Activated naive CD4-positive, alpha-beta T cell treated with anti-CD3 and anti-CD28 coated beads, Interleukin-2, amount 50 U/mL, for 72 hours (primary cell): ENCODE data around the gene PGGHG. TPM values are rescaled to one million over a fixed set of nuclear protein-coding genes. Genes with fewer than 3 reads are reported as not detected.
"Not testable (repeated sequence)": the region's sequence is repeated elsewhere in the genome, so short reads cannot be mapped to it uniquely, and the experiment has no call there.

ENCODE experiments used
- ATAC-seq, 2 donors: fragments of 150-1000 bp; cut with Tn5 transposase; 2 replicates each; pipeline ENCODE4 v1.10.0; 2021; ENCODE audit warnings: mild to moderate bottlenecking in 2 of 2, moderate library complexity in 2 of 2
- DNase-seq, 2 donors: peaks; one replicate each; pipeline ENCODE4 v3.0.0; 2021 to 2022; ENCODE audit warnings: low spot score in 2 of 2
- H3K27ac Mint-ChIP-seq, 2 donors: one replicate each; pipeline ENCODE4 v1.8.0; 2022; ENCODE audit warnings: mild to moderate bottlenecking in 2 of 2, mixed read lengths in 2 of 2
- H3K36me3 Mint-ChIP-seq, 2 donors: one replicate each; pipeline ENCODE4 v1.8.0; 2022; ENCODE audit warnings: mixed read lengths in 2 of 2
- H3K9me3 Mint-ChIP-seq, 2 donors: one replicate each; pipeline ENCODE4 v1.8.0; 2022; ENCODE audit warnings: mixed read lengths in 2 of 2
- total RNA-seq, 2 donors: library from RNA; stranded (reverse); gene quantifications; one replicate each; pipeline ENCODE4 v1.2.3, GENCODE V29; 2022

PGGHG gene
- total RNA-seq, 2 donors from 2014 or later: 97.8 to 695 TPM

DNA sequence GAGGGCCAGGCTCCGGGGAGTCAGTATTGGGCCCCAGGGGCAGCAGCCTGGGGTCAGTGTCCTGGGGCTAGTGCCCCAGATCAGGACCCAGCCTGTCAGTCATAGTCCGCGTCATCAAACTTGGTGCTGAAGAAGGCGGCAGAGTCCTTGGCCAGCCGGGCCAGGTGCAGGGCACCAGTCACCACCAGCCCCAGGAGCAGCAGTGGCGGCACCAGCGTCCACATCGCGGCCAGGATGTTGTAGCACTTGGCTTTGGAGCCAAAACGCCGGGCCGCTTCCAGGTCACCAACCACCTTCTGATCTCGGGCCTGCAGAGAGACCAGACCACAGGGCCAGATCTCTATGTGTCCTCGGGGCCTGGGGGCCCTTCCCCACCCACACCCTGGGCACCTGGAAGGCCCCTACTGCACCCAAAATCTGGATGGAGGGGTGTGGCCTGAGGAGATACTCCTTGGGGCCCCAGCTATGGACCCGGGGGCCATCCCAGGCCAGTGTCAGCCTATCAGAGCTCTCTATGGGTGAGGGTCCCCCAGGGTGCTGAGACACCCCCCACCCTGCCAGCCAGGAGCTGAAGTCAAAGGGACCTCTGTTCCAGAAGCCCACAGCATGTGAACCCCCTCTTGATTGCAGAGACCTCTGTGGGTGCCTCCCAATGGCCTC is 9.6 kb downstream of the PGGHG start:
- peak in 1 of 2 donors; percentile 69 for DNase-seq
- H3K36me3 Mint-ChIP-seq: no peaks in the 10 kb centered on the region
- H3K9me3 Mint-ChIP-seq: no peaks in the 10 kb centered on the region
- ATAC-seq: peak in 1 of 2 donors; percentile 7
- peak overlapping the region in 1 of 2 donors; percentile 70 for H3K27ac Mint-ChIP-seq

DNA sequence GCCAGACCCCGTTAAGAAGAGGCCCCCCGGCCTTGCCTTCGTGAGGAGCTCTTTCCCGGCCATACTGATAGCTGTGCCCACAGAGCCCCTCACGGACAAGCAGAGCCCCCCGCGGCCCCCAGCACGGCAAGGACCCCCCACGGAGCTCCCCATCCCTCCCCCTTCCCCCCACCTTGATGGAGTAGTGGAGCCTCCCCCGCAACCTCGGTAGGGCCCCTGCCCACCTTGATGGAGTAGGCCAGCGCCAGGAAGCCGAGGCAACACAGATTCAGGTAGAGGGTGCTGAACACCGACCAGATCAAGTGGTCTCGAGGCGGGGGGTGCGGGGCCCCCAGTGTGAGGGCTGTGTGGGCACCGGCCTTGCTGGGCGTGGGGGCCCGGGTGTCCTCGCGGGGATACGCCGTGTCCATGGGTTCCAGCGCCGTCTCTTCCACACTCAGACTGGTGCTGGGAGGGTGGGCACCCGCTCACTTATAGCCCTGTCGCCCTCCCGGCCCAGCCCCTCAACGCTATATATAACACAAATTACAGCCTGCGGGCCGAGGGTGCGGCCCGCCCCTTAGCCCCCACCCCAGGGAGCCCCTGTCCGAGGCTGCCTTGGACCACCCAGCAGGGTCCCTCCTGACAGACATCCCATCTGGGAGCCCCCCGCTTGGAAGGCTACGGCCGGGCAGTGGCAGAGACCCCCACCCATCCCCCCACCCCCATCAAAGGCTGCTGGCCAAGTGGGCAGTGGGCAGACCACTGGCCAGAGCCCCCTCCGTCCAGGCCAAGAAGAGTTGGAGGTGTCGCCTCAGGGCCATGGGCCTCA is 10.4 kb downstream of the PGGHG start, which contains the start of gene IFITM5:
IFITM5 (minus strand) TSS at position 446 of the 811 bp plus-strand sequence; CDS start at position 410, 36 bp downstream.
- no peaks in the 10 kb centered on the region for H3K36me3 Mint-ChIP-seq
- DNase-seq (peak in 1 of 2 donors; percentile 61), ATAC-seq (peak in 1 of 2 donors; percentile 1)
- H3K27ac Mint-ChIP-seq: peak within 1 kb of the TSS; percentile 7 to 77
- H3K9me3 Mint-ChIP-seq: no peaks in the 10 kb centered on the region

DNA sequence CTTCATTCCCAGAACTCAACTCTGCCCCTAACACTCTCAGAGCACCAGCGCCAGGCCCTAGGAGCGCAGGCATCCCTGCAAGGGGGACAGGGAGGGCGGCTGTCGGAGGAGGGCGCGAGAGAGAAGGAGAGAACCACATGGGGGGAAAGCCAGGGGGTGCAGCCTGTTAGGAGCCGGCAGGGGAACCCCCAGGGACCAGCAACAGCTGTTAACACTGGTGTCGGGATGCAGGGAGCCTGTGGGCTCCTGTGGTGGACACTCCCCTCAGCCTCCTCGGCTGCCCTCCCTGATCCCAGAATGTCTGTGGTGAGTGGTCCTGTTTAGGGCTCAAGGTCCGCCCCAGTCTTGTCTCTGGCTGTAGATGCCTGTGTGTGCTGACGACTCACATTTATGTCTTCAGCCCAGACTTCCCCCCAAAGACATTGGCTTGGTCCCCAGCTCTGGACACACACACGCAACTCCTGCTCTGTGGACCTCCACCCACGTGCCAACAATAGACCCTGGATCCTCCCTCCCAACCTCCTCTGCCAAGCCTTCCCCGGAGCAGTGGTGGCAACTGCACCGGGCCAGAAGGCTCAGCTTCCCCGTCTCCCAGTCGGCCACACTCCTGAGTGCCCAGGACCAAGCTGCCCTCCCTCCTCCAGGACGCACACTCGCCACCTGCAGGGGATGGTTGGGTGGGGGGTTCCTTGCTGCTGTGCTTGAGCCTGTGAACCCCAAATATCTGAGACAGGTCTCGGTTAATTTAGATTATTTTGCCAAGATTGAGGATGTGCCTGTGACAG is 11.2 kb downstream of the PGGHG start:
- Mint-ChIP-seq H3K27ac (peak overlapping the region; percentile 7 to 77), H3K36me3 (no peaks in the 10 kb centered on the region), H3K9me3 (no peaks in the 10 kb centered on the region)
- DNase-seq: peak in 1 of 2 donors; percentile 56
- ATAC-seq: peak in 1 of 2 donors; percentile 1

DNA sequence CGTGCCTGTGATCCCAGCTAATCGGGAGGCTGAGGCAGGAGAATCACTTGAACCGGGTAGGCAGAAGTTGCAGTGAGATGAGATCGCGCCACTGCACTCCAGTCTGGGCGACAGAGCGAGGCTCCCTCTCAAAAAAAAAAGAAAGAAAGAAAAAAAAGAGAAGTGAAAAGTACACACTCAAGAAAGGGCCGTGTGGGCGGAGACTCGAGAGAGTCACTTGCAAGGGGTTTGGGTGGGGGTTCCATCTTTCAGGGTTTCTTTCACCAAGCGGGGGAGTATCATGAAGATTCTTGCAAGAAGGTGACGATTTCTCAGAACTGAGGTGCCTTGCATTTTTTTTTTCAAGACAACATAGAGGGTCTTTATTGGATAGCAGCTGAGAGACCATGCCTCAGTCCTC is 14.4 kb downstream of the PGGHG start:
- H3K27ac Mint-ChIP-seq: peak overlapping the region in 1 of 2 donors; percentile 30

GRCh38 chr11:304061-304506 is 15.2 kb downstream of the PGGHG start:
- Mint-ChIP-seq H3K9me3 (no peaks in the 10 kb centered on the region), H3K27ac (no peak overlapping the region), H3K36me3 (peaks cover 10 to 13% of the 10 kb centered on the region in 2 donors)
- ATAC-seq: no peak
- no peak for DNase-seq

More for the DNA sequence above, 14.4 kb downstream of the PGGHG start:
- no peak for ATAC-seq
- no peak for DNase-seq
- H3K9me3 Mint-ChIP-seq: no peaks in the 10 kb centered on the region
- peaks cover 3 to 5% of the 10 kb centered on the region in 2 donors for H3K36me3 Mint-ChIP-seq

DNA sequence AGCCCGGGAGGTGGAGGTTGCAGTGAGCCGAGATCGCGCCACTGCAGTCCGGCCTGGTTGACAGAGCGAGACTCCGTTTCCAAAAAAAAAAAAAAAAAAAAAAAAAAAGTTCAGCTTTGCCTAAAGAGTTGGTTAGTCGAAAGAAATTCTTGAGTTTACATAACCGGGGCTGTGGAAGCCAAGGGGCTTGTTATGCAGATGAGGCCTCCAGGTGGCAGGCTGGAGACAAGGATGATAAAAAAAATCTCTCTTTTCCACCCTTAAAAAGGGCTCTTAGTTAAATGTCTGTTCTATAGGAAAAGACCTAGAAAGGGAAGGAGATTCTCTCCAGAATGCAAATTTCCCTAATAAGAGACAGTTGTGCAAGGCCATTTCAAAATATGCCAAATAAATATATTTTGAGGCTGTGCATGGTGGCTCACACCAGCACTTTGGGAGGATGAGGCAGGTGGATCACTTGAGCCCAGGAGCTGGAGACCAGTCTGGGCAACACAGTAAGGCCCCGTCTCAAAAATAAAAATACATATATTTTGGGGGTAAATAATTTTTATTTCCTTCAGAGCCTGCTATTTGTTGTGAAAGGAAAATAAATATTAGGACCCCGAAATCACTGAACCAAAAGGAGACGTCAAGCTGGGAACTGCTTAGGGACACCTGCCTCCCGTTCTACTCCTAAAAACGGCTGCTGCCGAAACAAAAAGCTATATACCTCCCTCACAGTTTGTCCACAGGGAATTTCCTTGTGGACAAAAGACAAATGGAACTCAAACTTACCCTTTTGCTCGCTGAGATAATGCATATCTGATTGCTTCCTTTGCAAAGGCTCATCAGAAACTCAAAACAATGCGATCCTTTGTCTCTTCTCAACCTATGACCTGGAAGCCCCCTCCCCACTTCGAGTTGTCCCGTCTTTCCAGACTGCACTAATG is 16.3 kb downstream of the PGGHG start:
- H3K36me3 Mint-ChIP-seq: peaks cover 19 to 21% of the 10 kb centered on the region in 2 donors
- no peaks in the 10 kb centered on the region for H3K9me3 Mint-ChIP-seq
- DNase-seq (peak in 1 of 2 donors; percentile 60), ATAC-seq (no peak)
- H3K27ac Mint-ChIP-seq: no peak overlapping the region

DNA sequence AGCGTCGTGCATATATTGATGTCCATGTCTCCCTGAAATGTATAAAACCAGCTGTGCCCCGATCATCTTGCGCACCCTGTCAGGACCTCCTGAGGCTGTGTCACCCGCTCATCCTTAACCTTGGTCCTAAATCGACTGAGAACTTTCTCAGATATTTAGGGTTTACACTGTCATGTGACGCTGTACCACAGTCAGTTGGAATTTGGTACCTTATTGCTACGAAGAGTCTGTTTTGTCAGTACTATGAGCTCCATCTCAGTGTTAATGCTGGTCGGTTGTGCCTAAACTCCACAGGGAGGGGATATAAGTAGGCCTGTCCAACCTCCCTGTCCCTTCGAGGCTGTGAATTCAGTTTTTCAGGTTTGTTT is 16.9 kb downstream of the PGGHG start:
- no peak for DNase-seq
- H3K27ac Mint-ChIP-seq: no peak overlapping the region
- ATAC-seq: no peak
- H3K36me3 Mint-ChIP-seq: peaks cover 19 to 21% of the 10 kb centered on the region in 2 donors
- H3K9me3 Mint-ChIP-seq: no peaks in the 10 kb centered on the region

DNA sequence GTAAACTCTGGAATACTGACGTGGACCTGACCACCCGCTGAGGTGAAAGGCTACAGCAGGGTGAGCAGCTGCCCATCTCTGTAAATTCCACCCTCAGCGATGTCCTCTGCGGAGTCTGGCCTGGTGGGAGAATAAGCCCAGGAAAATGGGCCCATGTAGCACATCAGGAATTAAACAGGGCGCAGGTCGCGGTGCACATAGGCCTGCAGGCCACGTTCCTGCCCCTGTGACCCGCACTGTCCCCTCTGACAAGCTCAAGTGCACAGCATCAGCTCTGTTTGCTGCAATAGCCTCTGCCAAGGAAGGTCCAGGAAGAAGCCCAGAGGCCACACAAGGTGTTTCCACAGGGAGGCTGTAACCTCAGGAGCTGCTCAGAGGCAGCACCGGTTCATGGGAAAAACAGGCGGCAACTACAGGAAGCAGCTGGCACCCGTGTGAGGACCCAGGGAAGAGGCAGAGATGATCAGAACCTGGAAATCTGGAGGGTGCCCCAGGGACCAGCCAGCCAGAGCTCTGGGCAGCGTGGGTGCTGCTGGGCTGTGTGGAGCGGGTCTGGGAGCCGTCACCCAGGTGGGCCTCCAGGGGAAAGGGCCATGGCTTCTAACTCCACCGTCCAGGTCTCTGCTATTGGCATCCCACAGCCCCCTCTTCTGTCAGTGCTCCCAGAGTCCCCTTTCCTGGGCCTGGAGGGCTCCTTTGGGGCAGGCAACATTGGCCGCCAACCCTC is 17.9 kb downstream of the PGGHG start:
- H3K9me3 Mint-ChIP-seq: no peaks in the 10 kb centered on the region
- DNase-seq (peak in 1 of 2 donors; percentile 56), ATAC-seq (no peak)
- peaks cover 19 to 21% of the 10 kb centered on the region in 2 donors for H3K36me3 Mint-ChIP-seq
- no peak overlapping the region for H3K27ac Mint-ChIP-seq

DNA sequence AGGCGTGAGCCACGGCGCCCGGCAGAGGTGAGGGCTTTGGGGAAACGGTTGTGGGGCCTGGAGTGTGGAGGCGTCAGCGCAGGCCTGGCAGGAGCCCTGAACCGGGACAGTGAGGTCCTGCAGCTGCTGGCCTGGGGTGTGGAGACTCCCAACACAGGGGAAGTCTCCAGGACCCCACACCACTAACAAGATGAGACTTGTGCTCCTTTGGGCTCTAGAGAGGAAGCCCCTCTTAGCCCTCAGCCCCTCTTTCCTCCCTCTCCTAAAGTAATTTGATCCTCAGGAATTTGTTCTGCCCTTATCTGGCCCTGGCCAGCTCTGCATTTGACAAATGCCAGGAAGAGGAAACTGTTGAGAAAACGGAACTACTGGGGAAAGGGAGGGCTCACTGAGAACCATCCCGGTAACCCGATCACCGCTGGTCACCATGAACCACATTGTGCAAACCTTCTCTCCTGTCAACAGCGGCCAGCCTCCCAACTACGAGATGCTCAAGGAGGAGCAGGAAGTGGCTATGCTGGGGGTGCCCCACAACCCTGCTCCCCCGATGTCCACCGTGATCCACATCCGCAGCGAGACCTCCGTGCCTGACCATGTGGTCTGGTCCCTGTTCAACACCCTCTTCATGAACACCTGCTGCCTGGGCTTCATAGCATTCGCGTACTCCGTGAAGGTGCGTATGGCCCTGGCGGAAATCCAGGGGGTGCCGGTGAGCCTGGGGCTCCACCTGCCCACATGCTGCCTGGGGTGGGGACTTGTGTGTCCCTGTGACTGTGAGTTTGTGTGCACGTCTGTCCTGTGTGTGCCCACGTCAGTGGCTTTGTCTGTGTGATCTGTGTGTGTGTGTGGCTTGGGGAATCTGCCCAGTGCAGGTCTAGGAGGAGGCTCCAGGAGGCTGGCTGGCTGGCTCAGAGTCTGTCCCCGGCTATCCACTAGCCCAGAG is 19.1 kb downstream of the PGGHG start, which contains the start of gene IFITM2:
IFITM2 (plus strand) TSS at position 51 of the 943 bp plus-strand sequence; CDS start at position 428, 377 bp downstream.
- H3K27ac Mint-ChIP-seq: peak within 1 kb of the TSS; percentile 95 to 96
- peak; percentile 38 to 67 for ATAC-seq

GRCh38 chr11:308740-309665 is 20.1 kb downstream of the PGGHG start:
- ATAC-seq: peak; percentile 1 to 23
- H3K36me3 Mint-ChIP-seq: peaks cover 29 to 30% of the 10 kb centered on the region in 2 donors
- H3K27ac Mint-ChIP-seq: peak overlapping the region; percentile 95 to 96
- peak in 1 of 2 donors; percentile 63 for DNase-seq
- not testable (repeated sequence) for H3K9me3 Mint-ChIP-seq

More for the DNA sequence above, 19.1 kb downstream of the PGGHG start, which contains the start of gene IFITM2:
- H3K9me3 Mint-ChIP-seq: not testable (repeated sequence)
- DNase-seq: peak in 1 of 2 donors; percentile 92
- peaks cover 22 to 24% of the 10 kb centered on the region in 2 donors for H3K36me3 Mint-ChIP-seq

DNA sequence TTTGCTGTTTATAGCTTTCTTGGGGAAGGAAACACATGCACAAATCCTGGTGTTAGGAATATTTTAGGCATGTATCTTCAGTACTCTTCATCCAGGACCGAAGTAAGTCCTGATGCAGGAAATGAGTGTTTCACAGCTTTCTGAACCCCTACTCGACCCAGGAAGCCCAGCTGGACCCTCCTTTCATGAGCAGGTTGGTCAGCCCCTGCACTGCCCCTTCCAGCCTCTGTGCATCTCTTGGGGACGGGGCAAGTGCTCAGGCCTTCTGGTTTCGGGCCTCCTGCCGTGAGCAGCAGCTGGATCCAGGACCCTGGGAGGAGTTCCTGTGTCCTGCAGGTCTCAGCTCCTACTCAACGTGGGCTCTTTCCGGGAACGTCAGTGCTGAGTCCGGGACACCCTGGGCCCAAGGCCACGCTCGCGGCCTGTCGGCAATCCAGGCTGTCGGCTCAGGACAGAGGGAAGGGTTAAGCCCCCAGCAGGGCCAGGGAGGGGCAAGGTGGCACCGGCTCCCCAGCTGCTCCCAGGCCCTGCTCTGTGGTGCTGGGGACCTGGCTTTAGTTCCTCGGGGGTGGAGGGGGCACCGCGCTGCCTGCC is 21.1 kb downstream of the PGGHG start:
- DNase-seq: peak in 1 of 2 donors; percentile 55
- Mint-ChIP-seq H3K27ac (peak overlapping the region; percentile 95 to 96), H3K36me3 (peaks cover 38 to 41% of the 10 kb centered on the region in 2 donors)
- H3K9me3 Mint-ChIP-seq, ATAC-seq: not testable (repeated sequence)

DNA sequence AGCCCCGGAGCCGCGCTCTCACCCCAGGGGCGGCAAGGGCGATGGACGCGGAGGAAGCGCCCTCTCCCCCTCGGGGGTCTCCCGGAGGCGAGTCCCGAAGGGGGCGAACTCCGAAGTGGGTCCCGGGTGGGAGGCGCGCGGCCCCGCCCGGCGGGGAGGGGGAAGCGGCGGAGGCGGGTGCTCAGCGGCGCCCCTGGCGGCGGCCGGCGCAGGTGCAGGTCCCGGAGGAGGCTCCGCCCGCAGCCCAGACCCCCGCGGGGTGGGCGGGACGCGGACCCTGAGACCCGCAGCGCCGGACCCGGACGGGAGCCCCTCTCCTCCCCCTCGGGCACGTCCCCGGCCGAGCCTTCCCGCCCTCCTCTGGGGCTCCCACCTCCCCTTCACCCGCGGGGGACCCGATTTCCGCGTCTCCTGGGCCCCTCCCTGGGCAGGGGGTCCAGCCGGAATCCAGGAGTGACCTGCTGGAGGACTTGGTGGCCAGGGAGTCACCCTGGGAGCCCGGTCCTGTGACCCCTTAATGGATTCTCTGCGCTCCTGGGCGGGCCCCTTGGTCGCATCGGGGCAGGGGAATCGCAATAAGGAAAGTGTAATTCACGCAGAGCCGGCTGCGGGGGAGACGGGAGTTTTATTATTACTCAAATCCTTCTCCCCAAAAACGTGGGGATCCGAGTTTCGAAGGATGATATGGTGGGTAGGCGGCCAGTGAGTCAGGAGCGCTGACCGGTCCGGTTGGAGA is 22.3 kb downstream of the PGGHG start:
- Mint-ChIP-seq H3K36me3 (peaks cover 43 to 46% of the 10 kb centered on the region in 2 donors), H3K27ac (peak overlapping the region; percentile 92 to 99)
- H3K9me3 Mint-ChIP-seq, DNase-seq: not testable (repeated sequence)
- peak; percentile 6 to 18 for ATAC-seq
